Testis (tissue), 3 donors: ENCODE results near the gene TRIM71. TPM values are rescaled to one million over a fixed set of nuclear protein-coding genes. Genes with fewer than 3 reads are reported as not detected.

Experiments used
- DNase-seq: peaks from one replicate; pipeline ENCODE4 v3.0.0-alpha.2; 2019
- H3K27ac ChIP-seq, 2 donors: fragments of 200-600 bp; sonication (generic); one replicate each; pipeline ENCODE4 v1.5.1; 2019
- H3K27me3 ChIP-seq: fragments of 200-600 bp; sonication (generic); one replicate; pipeline ENCODE4 v1.5.1; 2019
- H3K36me3 ChIP-seq: fragments of 200-600 bp; sonication (generic); one replicate; pipeline ENCODE4 v1.5.1; 2017; ENCODE audit warnings: low read depth; ENCODE audit errors: missing control alignments
- H3K4me1 ChIP-seq: fragments of 200-600 bp; sonication (generic); one replicate; pipeline ENCODE4 v1.5.1; 2019
- H3K4me3 ChIP-seq, 2 donors: fragments of 200-600 bp; sonication (generic); one replicate each; pipeline ENCODE4 v1.5.1; 2017 to 2019
- H3K9me3 ChIP-seq: fragments of 200-600 bp; sonication (generic); one replicate; pipeline ENCODE4 v1.5.1; 2017
- CTCF ChIP-seq, 3 experiments: fragments of 450-650 bp in 2 of 3; fragments of 200-600 bp in 1 of 3; sonication (generic) in 1 of 3; IDR thresholded peaks; one replicate each; pipeline ENCODE4 v1.5.1; 2016 to 2019; ENCODE audit warnings: antibody characterized with exemption in 3 of 3, mild to moderate bottlenecking in 2 of 3, moderate library complexity in 1 of 3
- POLR2A ChIP-seq: fragments of 450-650 bp; IDR thresholded peaks from one replicate; pipeline ENCODE4 v1.6.1; 2017; ENCODE audit warnings: antibody characterized with exemption, mild to moderate bottlenecking, moderate library complexity
- WGBS, 2 donors: methylation state at CpG; one replicate each; pipeline ENCODE4 v1.1.5; 2018; 5-methylcytosine and 5-hydroxymethylcytosine counted together
- intact Hi-C: fragments of 100-400 bp; cut with DNase I; formaldehyde crosslinking; loops from one replicate; pipeline ENCODE4 v1.15.1; 2023; ENCODE audit warnings: low total_unique reads
- polyA plus RNA-seq: library from polyadenylated mRNA; stranded (reverse); fragments of 350-450 nt; fragmentation: Illumina TruSeq; extraction: RNeasy Lipid Tissue Mini Kit (QIAGEN cat#74804); gene quantifications from one replicate; pipeline ENCODE4 v1.2.3, GENCODE V29; 2014; ENCODE audit warnings: low read depth, low replicate concordance; ENCODE audit not compliant: insufficient read depth
- total RNA-seq, 2 donors: library from RNA; depleted of rRNA; stranded (reverse); fragments of >200 nt; gene quantifications; one replicate each; pipeline ENCODE4 v1.2.3, GENCODE V29; 2016

The TRIM71 gene
- total and polyA plus RNA-seq, 3 donors from 2014 or later: 9.9 to 21.0 (median 20.6) TPM

DNA sequence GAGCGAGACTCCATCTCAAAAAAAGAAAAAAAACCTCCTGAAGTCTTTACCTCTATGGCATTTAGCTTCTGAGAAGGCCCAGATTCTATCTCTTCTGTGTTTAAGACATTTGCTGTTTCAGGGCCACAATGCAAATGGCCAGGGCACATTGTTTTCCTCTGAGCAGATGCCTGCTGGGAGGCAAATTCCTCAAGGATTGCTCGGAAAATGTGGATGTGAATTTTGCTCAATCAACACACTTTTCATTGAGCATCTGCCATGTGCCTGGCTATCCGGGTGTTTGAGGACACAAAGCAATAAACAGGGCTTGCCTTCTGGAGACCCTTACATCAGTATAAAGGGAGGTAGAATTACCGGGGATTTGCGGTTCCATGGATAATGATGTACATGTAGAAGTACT, 20.0 kb downstream of the TRIM71 start:
- H3K4me3 ChIP-seq: no peak overlapping the region
- H3K4me1 ChIP-seq: no peaks in the 10 kb centered on the region
- 83 to 93% methylated on average over 5 of the region's 5 CpGs for WGBS, 2 donors
- H3K27ac ChIP-seq: no peak overlapping the region
- DNase-seq: no peak
- no peaks in the 10 kb centered on the region for H3K9me3 ChIP-seq
- no peaks in the 10 kb centered on the region for H3K27me3 ChIP-seq
- no peak for TF ChIP-seq CTCF (IDR thresholded peaks at IDR 0.05)
- H3K36me3 ChIP-seq: no peaks in the 10 kb centered on the region
- intact Hi-C loops: no loop called here

GRCh38 chr3:32839714-32840085, 21.9 kb downstream of the TRIM71 start:
- H3K9me3 ChIP-seq: no peaks in the 10 kb centered on the region
- no peaks in the 10 kb centered on the region for H3K27me3 ChIP-seq
- H3K4me3 ChIP-seq: no peak overlapping the region
- intact Hi-C loops: no loop called here
- H3K4me1 ChIP-seq: no peaks in the 10 kb centered on the region
- H3K27ac ChIP-seq: no peak overlapping the region
- no peak for TF ChIP-seq CTCF (IDR thresholded peaks at IDR 0.05)
- no peak for TF ChIP-seq POLR2A
- DNase-seq: no peak
- no peaks in the 10 kb centered on the region for H3K36me3 ChIP-seq
- WGBS, 2 donors: 71 to 75% methylated on average over 4 of the region's 4 CpGs

DNA sequence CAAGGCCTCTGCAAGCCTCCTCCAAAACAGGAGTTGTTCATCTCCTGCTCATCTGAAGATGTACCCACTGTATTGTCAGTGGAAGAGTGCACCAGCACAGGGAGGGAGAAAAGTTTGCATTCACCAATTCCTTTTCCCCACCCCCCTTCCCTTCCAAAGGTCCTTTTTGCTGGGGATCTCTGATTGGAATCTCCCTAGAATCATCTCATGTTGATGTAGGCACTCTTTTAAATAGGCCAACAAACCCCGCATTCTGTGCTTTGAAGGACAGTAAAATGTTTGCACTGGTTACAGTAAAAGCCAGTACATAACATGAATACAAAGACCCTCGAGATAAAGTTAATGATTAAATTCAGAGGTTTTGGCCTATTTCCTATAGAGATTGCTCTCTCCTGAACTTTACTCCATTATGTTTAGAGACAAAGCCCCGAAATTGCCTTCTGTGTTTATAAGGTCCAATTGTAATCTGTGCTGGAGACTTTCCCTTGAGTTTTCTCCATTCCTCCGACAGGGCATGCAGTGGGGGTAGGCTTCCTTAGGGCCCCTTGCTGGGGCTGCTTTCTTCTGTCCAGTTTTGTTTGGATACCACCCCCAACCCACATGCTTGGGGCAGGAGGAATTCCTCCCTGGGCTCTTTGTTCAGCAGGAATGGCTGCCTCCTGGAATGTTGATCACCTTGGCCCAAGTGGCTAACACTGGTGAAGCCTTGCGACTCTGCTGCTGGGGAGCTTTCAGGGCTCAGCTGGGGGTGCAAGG, 22.5 kb downstream of the TRIM71 start:
- Histone ChIP-seq H3K27me3 (no peaks in the 10 kb centered on the region), H3K9me3 (no peaks in the 10 kb centered on the region), H3K4me3 (no peak overlapping the region), H3K4me1 (no peaks in the 10 kb centered on the region), H3K36me3 (no peaks in the 10 kb centered on the region), H3K27ac (no peak overlapping the region)
- no peak for DNase-seq
- intact Hi-C loops: no loop called here
- TF ChIP-seq CTCF (IDR thresholded peaks at IDR 0.05) (no peak), POLR2A (no peak)
- WGBS, 2 donors: 60 to 77% methylated on average over 4 to 5 of the region's 5 CpGs

DNA sequence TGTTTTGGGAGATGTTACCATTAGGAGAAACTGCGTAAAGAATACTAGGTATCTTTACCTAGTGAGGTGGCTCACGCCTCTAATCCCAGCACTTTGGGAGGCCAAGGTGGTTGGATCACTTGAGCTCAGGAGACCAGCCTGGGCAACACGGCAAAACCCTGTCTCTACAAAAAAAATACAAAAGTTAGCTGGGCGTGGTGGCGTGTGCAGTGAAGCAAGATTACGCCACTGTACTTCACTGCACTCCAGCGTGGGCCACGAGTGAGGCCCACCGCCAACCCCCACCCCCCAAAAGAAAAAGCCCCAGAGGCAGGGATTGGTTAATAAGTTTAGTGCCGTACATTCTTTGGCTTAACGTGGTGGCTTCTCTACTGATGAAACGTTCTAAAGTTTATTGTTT, 23.5 kb downstream of the TRIM71 start:
- Histone ChIP-seq H3K4me3 (no peak overlapping the region), H3K9me3 (no peaks in the 10 kb centered on the region), H3K27me3 (no peaks in the 10 kb centered on the region), H3K36me3 (no peaks in the 10 kb centered on the region), H3K4me1 (no peaks in the 10 kb centered on the region), H3K27ac (no peak overlapping the region)
- no peak for DNase-seq
- WGBS, 2 donors: 70 to 72% methylated on average over 12 of the region's 12 CpGs
- intact Hi-C loops: no loop called here
- no peak for TF ChIP-seq CTCF (IDR thresholded peaks at IDR 0.05)
- TF ChIP-seq POLR2A: no peak

DNA sequence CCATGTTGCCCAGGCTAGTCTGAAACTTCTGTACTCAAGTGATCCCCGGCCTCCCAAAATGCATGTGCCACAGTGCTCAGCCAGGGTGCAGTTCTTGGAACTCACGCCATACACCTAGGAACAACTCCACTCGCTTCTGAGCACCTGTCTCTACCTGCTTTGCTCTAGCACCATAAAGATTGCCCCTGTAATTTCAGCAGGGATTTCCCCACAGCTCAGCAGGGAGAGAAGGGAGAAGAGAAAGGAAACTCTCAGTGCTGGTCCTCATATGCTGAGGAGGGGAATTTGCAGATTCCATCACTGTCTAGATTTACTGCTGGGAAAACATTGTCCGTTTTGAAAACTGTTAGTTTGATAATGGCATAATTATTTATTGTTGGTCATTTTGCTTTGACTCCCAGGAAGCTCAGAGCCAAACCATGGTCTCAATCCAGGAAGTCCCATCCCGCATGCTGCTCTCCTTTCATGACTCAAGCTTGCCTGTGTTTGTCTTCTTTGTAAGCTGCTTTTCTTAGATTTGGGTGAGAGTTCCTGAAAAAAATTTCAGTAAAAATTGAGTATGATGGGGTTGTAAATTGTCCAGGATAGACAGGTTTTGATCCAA, 24.2 kb downstream of the TRIM71 start:
- TF ChIP-seq CTCF (IDR thresholded peaks at IDR 0.05) (no peak), POLR2A (no peak)
- Histone ChIP-seq H3K36me3 (no peaks in the 10 kb centered on the region), H3K4me3 (no peak overlapping the region), H3K27ac (no peak overlapping the region), H3K27me3 (no peaks in the 10 kb centered on the region), H3K4me1 (no peaks in the 10 kb centered on the region), H3K9me3 (no peaks in the 10 kb centered on the region)
- DNase-seq: no peak
- 72 to 73% methylated on average over 5 of the region's 5 CpGs for WGBS, 2 donors
- intact Hi-C loops: no loop called here
